HCT116 (cell line): ENCODE results near the gene IL1R1. TPM values are rescaled to one million over a fixed set of nuclear protein-coding genes. Genes with fewer than 3 reads are reported as not detected.

ENCODE experiments used
- ATAC-seq: fragments of 200-7000 bp; cut with Tn5 transposase; 2 replicates; pipeline ENCODE4 v1.9.1; 2020; ENCODE audit warnings: mild to moderate bottlenecking, moderate library complexity
- BruUV-seq: library from RNA; stranded (reverse); fragments of 400-500 nt; replicated peaks from 2 replicates; lab custom pipeline; 2021; lab: Mats Ljungman, UMichigan
- CTCF ChIA-PET: fragments of 300-600 bp; sonication (Branson Sonifier 250); formaldehyde crosslinking; loops from one replicate; lab custom pipeline; 2021; ENCODE audit warnings: antibody characterized with exemption; lab: Charles Lee
- POLR2A ChIA-PET: fragments of 300-600, 350-600 bp; sonication (Branson Sonifier 250); formaldehyde crosslinking; loops from one replicate; lab custom pipeline; 2021; ENCODE audit warnings: antibody characterized with exemption; lab: Charles Lee
- RAD21 ChIA-PET, 2 experiments: fragments of 300-600 bp; sonication (Branson Sonifier 250); formaldehyde crosslinking; loops; one replicate each; lab custom pipeline; 2023; ENCODE audit warnings: low total read pairs in 2 of 2; ENCODE audit not compliant: uncharacterized antibody in 2 of 2, unreplicated experiment in 2 of 2, low non-redundant PET in 1 of 2; lab: Charles Lee
- DNase-seq: peaks from one replicate; pipeline ENCODE4 v3.0.0-alpha.2; 2010; ENCODE audit warnings: low read depth, low spot score
- H2AFZ ChIP-seq: fragments of 200-600 bp; shearing (Covaris generic), sonication (generic); 2 replicates; pipeline ENCODE4 v1.6.1; 2017; ENCODE audit warnings: low read depth, mixed run types, mixed read lengths, antibody characterized with exemption, low read length; ENCODE audit not compliant: poor library complexity, severe bottlenecking
- H3K27ac ChIP-seq: 2 replicates; pipeline ENCODE4 v1.5.1; 2012; ENCODE audit warnings: low read depth, low read length
- H3K27me3 ChIP-seq: fragments of 200-600 bp; sonication (generic); 2 replicates; pipeline ENCODE4 v1.6.1; 2016; ENCODE audit warnings: mixed run types, low read length, mixed read lengths; ENCODE audit not compliant: insufficient read depth
- H3K36me3 ChIP-seq, 2 experiments: fragments of 200-500 bp in 1 of 2; fragments of 200-600 bp in 1 of 2; sonication (Bioruptor generic) in 1 of 2; sonication (generic) in 1 of 2; 2 replicates each; pipeline versions ENCODE4 v1.5.1 to v1.6.1; 2014 to 2016; ENCODE audit warnings: low read length in 2 of 2, inconsistent platforms in 1 of 2, mixed read lengths in 1 of 2, mixed run types in 1 of 2; ENCODE audit not compliant: insufficient read depth in 2 of 2, control insufficient read depth in 1 of 2
- H3K4me1 ChIP-seq, 2 experiments: fragments of 200-600 bp in 1 of 2; sonication (generic) in 1 of 2; 2 replicates each; pipeline versions ENCODE4 v1.5.1 to v1.6.1; 2012 to 2017; ENCODE audit warnings: low read length in 2 of 2, inconsistent platforms in 1 of 2, mild to moderate bottlenecking in 1 of 2, mixed read lengths in 1 of 2, mixed run types in 1 of 2, moderate library complexity in 1 of 2; ENCODE audit not compliant: insufficient read depth in 2 of 2, control insufficient read depth in 1 of 2
- H3K4me2 ChIP-seq: fragments of 200-600 bp; sonication (generic); 2 replicates; pipeline ENCODE4 v1.6.1; 2017; ENCODE audit warnings: mixed run types, low read length, mixed read lengths
- H3K4me3 ChIP-seq, 2 experiments: fragments of 200-600 bp in 1 of 2; sonication (generic) in 1 of 2; replicated peaks in 1 of 2; 2 replicates each; pipeline ENCODE4 v1.5.1; 2011 to 2016; ENCODE audit warnings: low read length in 2 of 2, control low read depth in 1 of 2, low read depth in 1 of 2, mild to moderate bottlenecking in 1 of 2, mixed read lengths in 1 of 2, mixed run types in 1 of 2
- H3K79me2 ChIP-seq: fragments of 200-600 bp; sonication (generic); 2 replicates; pipeline ENCODE4 v1.6.1; 2017; ENCODE audit warnings: mild to moderate bottlenecking, mixed run types, low read length, moderate library complexity, mixed read lengths; ENCODE audit not compliant: insufficient read depth
- H3K9ac ChIP-seq: fragments of 200-600 bp; sonication (generic); 2 replicates; pipeline ENCODE4 v1.6.1; 2016; ENCODE audit warnings: low read length, mixed read lengths
- H3K9me2 ChIP-seq: fragments of 200-600 bp; sonication (generic), shearing (Covaris generic); 2 replicates; pipeline ENCODE4 v1.6.1; 2017; ENCODE audit warnings: mixed run types, mild to moderate bottlenecking, moderate library complexity; ENCODE audit not compliant: insufficient read depth
- H3K9me3 ChIP-seq, 2 experiments: fragments of 200-500 bp in 1 of 2; fragments of 200-600 bp in 1 of 2; sonication (Bioruptor generic) in 1 of 2; sonication (generic) in 1 of 2; 2 replicates each; pipeline ENCODE4 v1.6.1; 2014 to 2017; ENCODE audit warnings: low read length in 2 of 2, mixed read lengths in 2 of 2, inconsistent platforms in 1 of 2, low read depth in 1 of 2, mild to moderate bottlenecking in 1 of 2, mixed run types in 1 of 2, moderate library complexity in 1 of 2; ENCODE audit not compliant: control insufficient read depth in 1 of 2, insufficient read depth in 1 of 2
- H4K20me1 ChIP-seq: fragments of 200-600 bp; sonication (generic), shearing (Covaris generic); 2 replicates; pipeline ENCODE4 v1.6.1; 2017; ENCODE audit warnings: mixed run types, mild to moderate bottlenecking, moderate library complexity; ENCODE audit not compliant: insufficient read depth
- CBX3 ChIP-seq: IDR thresholded peaks from 2 replicates; pipeline ENCODE4 v1.6.1; 2012; ENCODE audit warnings: low read depth
- CTCF ChIP-seq, 3 experiments: fragments of 200-600 bp in 1 of 3; sonication (generic) in 1 of 3; IDR thresholded peaks in 2 of 3; conservative IDR thresholded peaks in 1 of 3; 2 replicates each; pipeline ENCODE4 v1.5.1; 2012 to 2017; ENCODE audit warnings: low read depth in 2 of 3, low read length in 2 of 3, antibody characterized with exemption in 1 of 3, borderline replicate concordance in 1 of 3, control low read depth in 1 of 3, mild to moderate bottlenecking in 1 of 3, mixed read lengths in 1 of 3, mixed run types in 1 of 3, moderate library complexity in 1 of 3; ENCODE audit not compliant: insufficient read depth in 1 of 3
- ELF1 ChIP-seq: IDR thresholded peaks from 2 replicates; pipeline ENCODE4 v1.6.1; 2012; ENCODE audit warnings: low read depth, borderline replicate concordance
- FOSL1 ChIP-seq: IDR thresholded peaks from 2 replicates; pipeline ENCODE4 v1.6.1; 2012; ENCODE audit warnings: low read depth
- JUND ChIP-seq: IDR thresholded peaks from 2 replicates; pipeline ENCODE4 v1.6.1; 2012
- RAD21 ChIP-seq: IDR thresholded peaks from 2 replicates; pipeline ENCODE4 v1.6.1; 2012; ENCODE audit warnings: low read depth, mild to moderate bottlenecking
- SIN3A ChIP-seq: IDR thresholded peaks from 2 replicates; pipeline ENCODE4 v1.6.1; 2012; ENCODE audit warnings: low read depth
- SP1 ChIP-seq: IDR thresholded peaks from 2 replicates; pipeline ENCODE4 v1.6.1; 2012; ENCODE audit warnings: low read depth
- TCF7L2 ChIP-seq: IDR thresholded peaks from 2 replicates; pipeline ENCODE4 v1.7.0; 2011; ENCODE audit warnings: borderline replicate concordance, inconsistent platforms; ENCODE audit not compliant: insufficient read depth, insufficient read length; ENCODE audit errors: extremely low read depth
- intact Hi-C: fragments of 100-400 bp; cut with micrococcal nuclease; formaldehyde crosslinking; loops from 2 replicates; pipeline ENCODE4 v1.10.0; 2022
- total RNA-seq: library from RNA; stranded (reverse); gene quantifications from one replicate; pipeline ENCODE4 v1.2.1, GENCODE V29; 2021; ENCODE audit not compliant: unreplicated experiment
- TF ChIP-seq, protein P1 (sequence below): IDR thresholded peaks from 2 replicates; pipeline ENCODE4 v1.6.1; 2012; ENCODE audit warnings: low read depth

Gene IL1R1
- total RNA-seq, 1 experiment from 2014 or later: 5.3 TPM

- Histone ChIP-seq H3K9me2 (no peaks in the 10 kb centered on the region), H4K20me1 (no peaks in the 10 kb centered on the region), H3K9ac (no peak overlapping the region), H3K27ac (no peak overlapping the region), H3K27me3 (no peaks in the 10 kb centered on the region), H3K4me1 (no peaks in the 10 kb centered on the region), H3K4me3 (no peak overlapping the region), H3K79me2 (no peaks in the 10 kb centered on the region), H2AFZ (no peak overlapping the region), H3K9me3 (0 out of 4 replicates have a peak, but pooled peaks cover 0 to 7% of the 10 kb centered on the region in 2 experiments), H3K4me2 (no peak overlapping the region), H3K36me3 (no peaks in the 10 kb centered on the region)
- ChIA-PET POLR2A (no interaction called here), CTCF (no interaction called here), RAD21 (no interaction called here)
- intact Hi-C loops: no loop called here
- TF ChIP-seq CBX3: no peak
- TF ChIP-seq RAD21: no peak
- no peak for TF ChIP-seq SIN3A
- no peak for TF ChIP-seq CTCF (IDR thresholded peaks at IDR 0.05 in 2 of 3, conservative IDR thresholded peaks at IDR 0.05 in 1 of 3; ENCODE audit: borderline replicate concordance in 1 of 3, insufficient read depth in 1 of 3, low read depth in 2 of 3, low read length in 2 of 3)
- no peak for TF ChIP-seq FOSL1
- TF ChIP-seq, protein P1, sequence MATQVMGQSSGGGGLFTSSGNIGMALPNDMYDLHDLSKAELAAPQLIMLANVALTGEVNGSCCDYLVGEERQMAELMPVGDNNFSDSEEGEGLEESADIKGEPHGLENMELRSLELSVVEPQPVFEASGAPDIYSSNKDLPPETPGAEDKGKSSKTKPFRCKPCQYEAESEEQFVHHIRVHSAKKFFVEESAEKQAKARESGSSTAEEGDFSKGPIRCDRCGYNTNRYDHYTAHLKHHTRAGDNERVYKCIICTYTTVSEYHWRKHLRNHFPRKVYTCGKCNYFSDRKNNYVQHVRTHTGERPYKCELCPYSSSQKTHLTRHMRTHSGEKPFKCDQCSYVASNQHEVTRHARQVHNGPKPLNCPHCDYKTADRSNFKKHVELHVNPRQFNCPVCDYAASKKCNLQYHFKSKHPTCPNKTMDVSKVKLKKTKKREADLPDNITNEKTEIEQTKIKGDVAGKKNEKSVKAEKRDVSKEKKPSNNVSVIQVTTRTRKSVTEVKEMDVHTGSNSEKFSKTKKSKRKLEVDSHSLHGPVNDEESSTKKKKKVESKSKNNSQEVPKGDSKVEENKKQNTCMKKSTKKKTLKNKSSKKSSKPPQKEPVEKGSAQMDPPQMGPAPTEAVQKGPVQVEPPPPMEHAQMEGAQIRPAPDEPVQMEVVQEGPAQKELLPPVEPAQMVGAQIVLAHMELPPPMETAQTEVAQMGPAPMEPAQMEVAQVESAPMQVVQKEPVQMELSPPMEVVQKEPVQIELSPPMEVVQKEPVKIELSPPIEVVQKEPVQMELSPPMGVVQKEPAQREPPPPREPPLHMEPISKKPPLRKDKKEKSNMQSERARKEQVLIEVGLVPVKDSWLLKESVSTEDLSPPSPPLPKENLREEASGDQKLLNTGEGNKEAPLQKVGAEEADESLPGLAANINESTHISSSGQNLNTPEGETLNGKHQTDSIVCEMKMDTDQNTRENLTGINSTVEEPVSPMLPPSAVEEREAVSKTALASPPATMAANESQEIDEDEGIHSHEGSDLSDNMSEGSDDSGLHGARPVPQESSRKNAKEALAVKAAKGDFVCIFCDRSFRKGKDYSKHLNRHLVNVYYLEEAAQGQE: no peak
- TF ChIP-seq JUND: no peak
- TF ChIP-seq SP1: no peak
- no peak for TF ChIP-seq TCF7L2
- no peak for TF ChIP-seq ELF1
- DNase-seq (no peak), ATAC-seq (no peak)
- BruUV-seq: no TSS peak
Measured at GRCh38 chr2:102149243-102149642, 6.7 kb downstream of the IL1R1 start.
